Stomach (tissue), 4 donors: ENCODE data around the gene PPP1R3E.

ENCODE experiments used
- EP300 ChIP-seq: sonication (generic); formaldehyde crosslinking; IDR thresholded peaks from one replicate; pipeline ENCODE4 v1.6.1; 2017; ENCODE audit warnings: antibody characterized with exemption
- POLR2A ChIP-seq, 4 donors: fragments of 450-650 bp; IDR thresholded peaks; one replicate each; pipeline ENCODE4 v1.6.1; 2016; ENCODE audit warnings: antibody characterized with exemption in 4 of 4, control low read depth in 2 of 4, mild to moderate bottlenecking in 1 of 4, moderate library complexity in 1 of 4
- TF ChIP-seq, protein P1 (sequence below), 7 experiments: fragments of 450-650 bp in 4 of 7; fragments of 200-600 bp in 3 of 7; sonication (generic) in 3 of 7; IDR thresholded peaks; one replicate each; pipeline ENCODE4 v1.5.1; 2016 to 2019; ENCODE audit warnings: antibody characterized with exemption in 7 of 7, control low read depth in 2 of 7, mild to moderate bottlenecking in 1 of 7

DNA sequence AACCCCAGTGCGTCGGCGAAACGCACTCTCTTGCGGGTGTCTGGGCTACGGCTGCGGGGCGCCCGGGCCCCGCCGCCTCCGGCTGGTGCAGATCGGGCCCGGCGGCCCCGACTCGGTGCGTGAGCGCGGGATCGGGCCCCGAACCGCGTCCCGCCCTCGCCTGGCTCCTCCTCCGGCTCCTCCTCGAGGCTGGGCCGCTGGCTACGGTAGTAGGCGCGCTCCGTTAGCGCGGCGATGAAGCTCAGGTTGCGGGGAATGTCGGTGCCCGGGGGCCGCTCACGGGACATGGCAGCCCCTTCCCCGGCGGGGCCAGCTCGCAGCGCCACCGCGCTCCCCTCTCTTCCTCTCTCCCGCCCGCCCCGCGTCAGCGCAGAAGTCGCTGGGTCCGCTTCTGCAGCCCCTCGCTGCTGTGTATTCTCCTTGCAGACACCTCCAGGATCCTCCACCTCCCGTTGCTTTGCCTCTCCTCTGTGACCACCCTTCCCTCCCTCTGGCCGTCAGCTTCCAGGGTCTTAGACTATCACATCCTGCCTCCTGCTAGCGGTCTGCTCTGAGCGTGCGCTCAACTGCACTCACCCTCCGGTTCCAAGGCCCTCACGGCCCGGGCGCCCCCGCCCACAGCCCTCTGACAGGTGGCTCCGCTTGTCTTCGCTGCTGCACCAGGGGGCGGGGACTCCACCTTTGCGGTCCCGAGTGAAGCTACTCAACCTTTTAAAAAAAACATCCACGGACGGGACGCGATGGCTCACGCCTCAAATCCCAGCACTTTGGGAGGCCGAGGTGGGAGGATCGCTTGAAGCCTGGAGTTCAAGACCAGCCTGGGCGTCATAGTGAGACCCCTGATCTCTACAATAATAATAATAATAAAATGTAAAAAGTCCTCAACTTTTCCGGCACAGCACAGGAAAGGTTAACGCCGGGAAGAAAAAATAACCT, at the start of gene PPP1R3E:
- TF ChIP-seq, protein P1, sequence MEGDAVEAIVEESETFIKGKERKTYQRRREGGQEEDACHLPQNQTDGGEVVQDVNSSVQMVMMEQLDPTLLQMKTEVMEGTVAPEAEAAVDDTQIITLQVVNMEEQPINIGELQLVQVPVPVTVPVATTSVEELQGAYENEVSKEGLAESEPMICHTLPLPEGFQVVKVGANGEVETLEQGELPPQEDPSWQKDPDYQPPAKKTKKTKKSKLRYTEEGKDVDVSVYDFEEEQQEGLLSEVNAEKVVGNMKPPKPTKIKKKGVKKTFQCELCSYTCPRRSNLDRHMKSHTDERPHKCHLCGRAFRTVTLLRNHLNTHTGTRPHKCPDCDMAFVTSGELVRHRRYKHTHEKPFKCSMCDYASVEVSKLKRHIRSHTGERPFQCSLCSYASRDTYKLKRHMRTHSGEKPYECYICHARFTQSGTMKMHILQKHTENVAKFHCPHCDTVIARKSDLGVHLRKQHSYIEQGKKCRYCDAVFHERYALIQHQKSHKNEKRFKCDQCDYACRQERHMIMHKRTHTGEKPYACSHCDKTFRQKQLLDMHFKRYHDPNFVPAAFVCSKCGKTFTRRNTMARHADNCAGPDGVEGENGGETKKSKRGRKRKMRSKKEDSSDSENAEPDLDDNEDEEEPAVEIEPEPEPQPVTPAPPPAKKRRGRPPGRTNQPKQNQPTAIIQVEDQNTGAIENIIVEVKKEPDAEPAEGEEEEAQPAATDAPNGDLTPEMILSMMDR (IDR thresholded peaks at IDR 0.05), result no peak
- TF ChIP-seq EP300, result no peak
- TF ChIP-seq POLR2A (IDR thresholded peaks at IDR 0.05), result no peak
